ENCODE measurements around the gene ARRDC5.
"Not testable (repeated sequence)": the region's sequence is repeated elsewhere in the genome, so short reads cannot be mapped to it uniquely, and the experiment has no call there.

The ARRDC5 gene

GRCh38 chr19:4868286-4868834 lies 34.3 kb downstream of the ARRDC5 start:
- DNase-seq (ENCODE audit: low read depth): no peak

- DNase-seq (ENCODE audit: low read depth): peak; percentile 96
Measured at GRCh38 chr19:4867534-4868285, 35.0 kb downstream of the ARRDC5 start, which contains the start of gene PLIN3. PLIN3 (minus strand) TSS chr19:4867667; CDS start chr19:4861394, 6,273 bp downstream.

- DNase-seq (ENCODE audit: low read depth): peak; percentile 63
Measured at GRCh38 chr19:4866595-4867424, 35.9 kb downstream of the ARRDC5 start.

GRCh38 chr19:4861147-4861546 lies 41.5 kb downstream of the ARRDC5 start:
- no peak for DNase-seq (ENCODE audit: low read depth)

GRCh38 chr19:4859697-4860096 lies 43.0 kb downstream of the ARRDC5 start:
- DNase-seq (ENCODE audit: low read depth): no peak

- not testable (repeated sequence) for DNase-seq (ENCODE audit: low read depth)
Measured at GRCh38 chr19:4856468-4856867, 46.2 kb downstream of the ARRDC5 start.

GRCh38 chr19:4853506-4853905 lies 49.2 kb downstream of the ARRDC5 start:
- not testable (repeated sequence) for DNase-seq (ENCODE audit: low read depth)

- no peak for DNase-seq (ENCODE audit: low read depth)
Measured at GRCh38 chr19:4852484-4852883, 50.2 kb downstream of the ARRDC5 start.

GRCh38 chr19:4851551-4852290 lies 51.0 kb downstream of the ARRDC5 start:
- DNase-seq (ENCODE audit: low read depth): peak; percentile 67

- DNase-seq (ENCODE audit: low read depth): no peak
Measured at GRCh38 chr19:4849019-4849418, 53.7 kb downstream of the ARRDC5 start.

GRCh38 chr19:4847190-4847973 lies 55.3 kb downstream of the ARRDC5 start:
- DNase-seq (ENCODE audit: low read depth): peak; percentile 27

GRCh38 chr19:4845975-4846374 lies 56.7 kb downstream of the ARRDC5 start:
- DNase-seq (ENCODE audit: low read depth): peak; percentile 63

GRCh38 chr19:4844348-4845179 lies 58.1 kb downstream of the ARRDC5 start:
- no peak for DNase-seq (ENCODE audit: low read depth)

- no peak for DNase-seq (ENCODE audit: low read depth)
Measured at GRCh38 chr19:4843647-4843965, 59.1 kb downstream of the ARRDC5 start.

Data from ELR (cell line).